Putamen (tissue), 1 donor: ENCODE data around the gene ZNF214.
A peak's percentile ranks its signal among the peaks of the same experiment; 100 is the strongest.

Experiments used
- DNase-seq: peaks from one replicate; pipeline ENCODE4 v3.0.0-alpha.2; 2016; ENCODE audit warnings: low spot score

The ZNF214 gene

GRCh38 chr11:7020183-7020917 is at the start of gene ZNF214, which contains the start of gene NLRP14:
TSS of gene ZNF214 (minus strand) at chr11:7020346. CDS start at chr11:7002835, 17,511 bp downstream.
TSS of gene NLRP14 (plus strand) at chr11:7020479. CDS start at chr11:7038587, 18,108 bp downstream.
- peak; percentile 89 for DNase-seq

- DNase-seq: no peak
These were observed 42.4 kb upstream of the ZNF214 start for GRCh38 chr11:7062534-7062933.

DNA sequence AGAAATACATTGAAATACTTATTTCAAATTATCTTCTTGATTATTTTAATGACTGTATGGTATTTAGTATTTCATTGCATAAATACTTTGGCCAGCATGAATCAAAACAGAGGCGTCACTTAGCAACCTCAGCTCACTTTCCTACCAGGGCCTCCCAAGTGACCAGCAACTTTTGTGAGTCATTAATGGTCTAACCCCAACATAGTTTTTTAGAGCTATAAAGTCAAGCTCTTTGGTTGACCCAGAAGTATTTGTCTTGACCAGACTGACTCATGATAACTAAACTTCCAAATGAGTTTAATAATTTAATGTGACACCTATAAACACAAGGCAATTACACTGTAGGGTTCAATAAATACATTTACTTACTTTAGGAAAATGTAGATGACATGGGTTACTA is 40.7 kb upstream of the ZNF214 start:
- no peak for DNase-seq

DNA sequence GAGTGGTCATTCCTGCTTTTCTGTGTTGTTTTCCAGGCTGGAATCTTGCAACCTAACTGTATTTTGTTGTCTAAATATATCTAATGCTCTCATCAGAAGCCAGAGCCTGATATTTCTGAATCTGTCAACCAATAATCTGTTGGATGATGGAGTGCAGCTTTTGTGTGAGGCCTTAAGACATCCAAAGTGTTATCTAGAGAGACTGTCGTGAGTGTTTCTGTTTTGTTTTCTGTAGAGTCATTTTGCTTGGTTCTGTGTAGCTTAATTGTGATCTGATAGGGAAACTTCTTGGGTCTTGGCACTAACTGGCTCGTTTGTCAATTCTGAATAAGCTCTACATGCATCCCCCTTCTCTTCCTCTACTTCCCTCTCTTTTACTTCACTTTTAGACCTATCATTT is 37.5 kb upstream of the ZNF214 start:
- no peak for DNase-seq

GRCh38 chr11:7056828-7057513 is 36.8 kb upstream of the ZNF214 start:
- no peak for DNase-seq

- no peak for DNase-seq
These were observed 30.0 kb upstream of the ZNF214 start for GRCh38 chr11:7050191-7050590.

DNA sequence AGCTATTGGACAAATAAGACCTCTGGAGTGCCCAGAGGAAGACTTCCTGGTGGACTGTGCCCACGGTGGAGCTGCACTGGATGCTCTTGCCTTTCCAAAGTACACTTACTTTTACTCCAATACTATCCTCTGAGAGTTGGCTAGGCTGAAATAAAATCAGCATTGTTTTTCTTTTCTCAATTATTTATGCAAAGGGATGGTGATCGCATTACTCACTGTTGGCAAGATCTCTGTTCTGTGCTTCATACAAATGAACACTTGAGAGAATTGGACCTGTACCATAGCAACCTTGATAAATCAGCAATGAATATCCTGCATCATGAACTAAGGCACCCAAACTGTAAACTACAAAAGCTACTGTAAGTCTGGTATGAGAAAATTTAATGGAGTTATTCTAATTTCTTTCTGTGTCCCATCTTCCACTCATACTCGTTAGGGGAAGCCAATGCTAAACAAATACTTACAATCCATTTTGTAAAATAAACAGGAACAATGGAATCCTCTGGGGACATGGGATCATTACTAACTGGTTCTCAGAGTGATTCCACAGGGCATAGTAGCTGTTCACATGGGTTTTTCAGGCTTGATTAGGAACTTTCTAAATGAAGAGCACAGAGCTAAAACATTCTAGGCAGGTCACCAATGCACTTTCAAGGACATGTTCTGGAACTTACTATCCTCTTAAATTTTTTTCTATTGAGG is 26.5 kb upstream of the ZNF214 start:
- no peak for DNase-seq

DNA sequence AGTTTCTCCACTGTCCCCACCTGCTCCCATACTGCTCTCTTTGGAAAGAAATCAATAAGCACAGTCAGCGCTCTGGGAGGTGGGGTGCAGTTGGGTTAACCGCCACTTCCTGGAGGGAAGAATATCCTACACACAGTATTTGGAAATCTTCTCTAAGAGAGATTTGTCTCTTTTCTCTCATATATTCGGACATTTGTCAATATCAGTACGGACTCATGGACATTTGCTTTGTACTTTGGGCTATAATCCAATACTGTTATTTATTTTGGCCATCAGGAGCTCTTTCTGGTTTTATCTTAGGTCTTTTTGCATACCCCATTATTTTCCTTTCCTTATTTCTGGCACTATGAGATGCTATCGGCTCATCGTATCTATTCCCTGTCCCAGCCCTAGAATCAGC is 13.9 kb upstream of the ZNF214 start:
- DNase-seq: no peak

DNA sequence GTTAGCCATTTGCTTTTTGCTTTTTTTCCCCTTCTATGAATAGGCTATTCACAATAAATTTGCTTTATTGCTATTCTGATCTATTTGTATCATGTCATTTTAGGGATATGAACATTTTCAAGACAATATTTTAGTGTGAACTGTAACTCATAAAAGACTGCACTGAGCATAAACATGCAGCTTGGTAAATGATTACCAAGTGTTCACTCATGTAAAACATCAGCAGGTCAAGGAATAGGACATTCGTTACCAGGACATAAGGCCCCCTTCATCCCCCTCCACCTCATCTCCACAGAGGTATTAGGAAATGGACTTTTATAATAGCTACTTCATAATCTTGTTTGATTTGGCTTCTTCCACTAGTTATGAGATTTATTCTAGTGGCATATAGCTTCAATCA is 12.5 kb upstream of the ZNF214 start:
- no peak for DNase-seq

DNA sequence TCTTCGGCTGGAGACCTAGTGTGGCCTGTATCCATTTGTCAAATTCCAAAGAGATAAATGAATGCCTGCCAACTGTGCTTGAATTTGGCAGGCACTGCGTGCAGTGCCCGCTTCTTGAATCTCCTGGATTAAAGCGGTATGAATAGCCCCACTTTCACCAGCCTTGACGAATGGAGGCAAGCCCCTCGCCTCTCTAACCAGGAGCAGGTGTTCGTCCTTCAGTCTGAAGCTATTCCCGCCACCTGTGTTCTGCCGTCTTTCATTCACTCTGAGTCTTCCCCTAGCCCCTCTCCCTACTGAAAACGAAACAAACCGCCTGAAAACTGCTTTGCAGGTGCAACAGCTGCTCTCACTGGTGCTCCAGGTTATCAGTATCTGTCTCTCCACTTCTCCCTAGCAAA is 11.3 kb upstream of the ZNF214 start:
- DNase-seq: no peak

- no peak for DNase-seq
These were observed 10.7 kb upstream of the ZNF214 start for GRCh38 chr11:7030836-7031235.

- DNase-seq: no peak
These were observed 8.0 kb upstream of the ZNF214 start for GRCh38 chr11:7028141-7028540.

DNA sequence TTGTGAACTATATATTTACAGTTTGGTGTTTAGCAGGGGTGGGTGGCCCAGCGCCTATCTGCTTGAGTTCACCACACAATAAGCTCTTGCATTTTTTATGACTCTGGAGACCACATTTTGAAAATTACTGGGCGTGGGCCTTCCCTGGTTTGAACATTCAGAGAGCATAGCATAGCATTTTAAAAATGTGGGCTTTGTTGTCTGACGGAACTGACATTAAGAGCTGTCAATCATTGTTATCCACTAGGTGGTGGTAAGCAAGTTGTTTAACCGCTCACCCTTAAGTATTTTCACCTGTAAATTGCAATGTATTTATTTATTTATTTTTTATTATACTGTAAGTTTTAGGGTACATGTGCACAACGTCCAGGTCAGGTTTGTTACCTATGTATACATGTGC is 1.2 kb upstream of the ZNF214 start:
- DNase-seq: no peak

DNA sequence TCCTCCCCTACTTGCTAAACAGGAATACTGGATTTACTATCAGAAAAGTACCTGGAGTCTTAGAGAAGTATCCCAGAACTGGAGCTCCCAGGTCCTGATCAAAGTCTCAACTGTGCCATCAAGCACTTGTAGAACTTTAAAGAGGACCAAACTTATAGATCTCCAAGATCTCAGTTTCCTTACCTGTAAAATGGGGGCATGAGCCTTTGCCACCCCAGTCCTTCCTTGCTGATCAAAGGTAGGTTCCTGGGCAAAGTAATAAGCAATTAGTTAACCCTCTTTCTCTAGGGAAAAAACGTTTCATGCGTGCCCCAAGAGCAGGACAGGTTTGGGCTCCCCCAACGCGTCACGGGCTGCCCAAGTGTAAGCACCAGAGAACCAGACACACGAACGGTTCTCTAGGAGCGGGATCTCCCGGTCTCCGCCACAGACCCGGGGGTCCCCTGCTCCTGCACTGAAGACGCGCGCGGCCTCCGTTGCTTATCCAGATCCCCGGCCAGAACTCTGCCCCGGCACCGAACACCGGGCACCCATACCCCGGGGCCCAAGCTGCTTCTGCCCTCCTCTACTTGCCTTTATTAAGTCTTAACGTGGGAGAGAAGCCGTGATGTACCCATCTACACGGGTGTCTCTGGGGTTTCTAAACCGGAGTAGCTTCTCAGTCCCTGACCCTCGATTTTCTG is 505 bp downstream of the ZNF214 start:
- DNase-seq: peak; percentile 4

DNA sequence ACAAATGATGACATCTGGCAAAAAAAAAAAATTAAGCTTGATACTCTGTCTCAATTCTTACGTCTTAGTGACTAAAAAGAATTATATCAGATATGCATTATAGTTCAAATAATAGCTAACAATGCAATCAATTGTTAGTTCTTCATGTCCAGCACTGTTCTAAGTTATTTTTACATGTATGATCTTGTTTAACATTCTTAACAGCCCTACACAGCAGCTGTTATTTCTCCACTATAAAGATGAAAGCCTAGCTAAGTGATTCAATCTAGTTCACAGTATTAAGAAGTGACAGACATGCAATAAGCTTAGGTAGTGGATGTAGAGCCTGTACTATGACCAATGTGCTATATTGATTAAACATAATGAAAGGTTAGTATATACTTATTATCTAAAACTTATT is 4.1 kb downstream of the ZNF214 start:
- DNase-seq: no peak

- DNase-seq: no peak
These were observed 6.0 kb downstream of the ZNF214 start for GRCh38 chr11:7014118-7014517.

DNA sequence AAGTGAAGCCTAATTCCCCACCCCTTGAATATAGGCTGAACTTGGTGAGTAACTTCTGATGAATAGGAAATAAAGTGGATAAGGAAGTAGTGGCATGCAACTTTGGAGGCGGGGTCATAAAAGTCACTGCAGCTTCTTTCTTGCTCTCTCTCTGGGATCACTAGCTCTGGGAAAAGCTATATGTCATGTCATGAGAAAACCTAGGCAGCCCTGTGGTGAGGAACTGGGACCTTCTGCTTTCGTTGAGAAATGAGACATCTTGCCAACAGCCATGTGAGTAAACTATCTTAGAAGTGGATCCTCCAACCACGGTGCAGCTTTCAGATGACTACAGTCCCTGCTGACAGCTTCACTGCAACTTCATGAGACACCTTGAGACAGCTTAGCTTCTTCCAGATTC is 15.7 kb downstream of the ZNF214 start:
- no peak for DNase-seq

GRCh38 chr11:6995703-6996102 is 24.4 kb downstream of the ZNF214 start:
- no peak for DNase-seq

DNA sequence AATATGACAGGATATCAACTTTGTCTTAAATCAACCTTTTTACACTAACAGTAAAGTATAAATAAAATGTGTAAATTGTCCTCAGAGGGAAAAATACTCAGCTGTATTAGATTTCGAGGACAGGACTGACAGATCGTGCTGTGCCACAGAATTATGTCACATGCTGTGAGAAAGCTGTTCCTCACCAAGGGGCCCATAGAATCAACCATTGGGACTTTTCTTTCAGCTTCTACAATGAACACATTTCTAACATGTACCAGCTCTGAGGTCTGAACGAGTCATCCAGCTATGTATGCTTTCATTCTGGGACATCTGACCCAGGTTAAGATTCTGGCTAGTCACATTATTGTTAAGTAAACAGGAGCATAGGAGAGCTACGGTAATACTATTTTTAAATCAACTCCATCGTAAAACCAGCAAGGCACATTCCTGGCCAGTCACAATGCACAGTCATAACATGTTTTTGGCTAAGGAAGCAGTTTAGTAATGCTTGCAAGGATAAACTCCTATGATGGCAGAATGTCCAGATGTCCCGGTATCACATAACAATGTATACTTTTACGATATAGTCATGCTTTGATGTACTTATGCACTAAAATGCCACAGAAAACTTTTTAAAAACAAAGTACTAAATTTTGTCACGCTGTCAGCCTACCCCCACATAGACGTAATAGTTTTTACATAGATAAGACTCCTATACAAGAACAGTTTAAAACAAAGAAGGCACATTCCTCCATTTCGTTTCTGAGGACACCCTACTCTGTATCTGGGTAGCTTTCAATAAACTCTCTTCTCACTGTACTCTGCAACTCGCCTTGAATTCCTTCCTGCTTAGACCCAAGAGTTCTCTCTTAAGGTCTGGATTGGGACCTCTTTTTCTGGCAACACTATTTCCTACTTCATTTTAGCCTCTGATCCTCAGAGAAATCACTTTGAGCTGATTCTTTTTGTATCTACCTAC is 27.4 kb downstream of the ZNF214 start:
- DNase-seq: no peak

DNA sequence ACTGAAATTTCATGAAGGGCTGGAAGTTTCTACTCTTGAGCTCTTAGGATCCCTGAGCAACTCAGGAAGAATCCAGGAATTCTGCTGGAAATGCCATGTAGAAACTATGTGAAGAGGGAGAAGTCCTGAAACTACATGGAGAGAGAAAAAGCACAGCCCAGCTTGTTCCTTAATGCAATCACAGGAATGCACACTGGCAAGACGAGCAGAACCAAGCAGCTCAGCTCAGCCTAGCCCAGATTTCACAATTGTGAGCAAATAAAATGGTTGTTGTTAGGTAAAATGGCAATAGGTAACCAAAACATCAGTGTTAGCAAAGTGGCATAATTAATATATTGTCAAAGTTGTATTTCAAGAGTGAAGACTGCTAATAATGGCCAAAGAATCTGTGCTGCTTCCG is 28.1 kb downstream of the ZNF214 start:
- no peak for DNase-seq

DNA sequence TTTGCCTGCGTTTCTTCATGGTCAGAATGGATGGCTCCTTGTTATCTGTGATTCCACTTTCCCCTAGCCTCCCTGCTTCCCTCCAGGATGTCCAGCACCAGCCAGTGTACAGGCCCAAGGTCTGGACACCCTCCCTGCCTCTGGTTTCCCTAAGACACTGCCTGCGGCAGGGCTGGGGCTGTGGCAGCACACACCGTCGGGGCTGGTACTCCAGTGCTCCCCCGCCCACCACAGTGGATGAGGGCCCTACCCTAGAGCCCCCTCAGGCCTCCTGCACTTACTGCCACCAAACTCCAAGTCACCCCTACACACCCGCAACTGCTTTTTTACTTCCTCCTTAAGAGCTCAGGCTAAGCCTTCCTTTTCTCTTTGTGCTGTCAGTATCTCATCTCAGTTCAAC is 28.9 kb downstream of the ZNF214 start:
- no peak for DNase-seq
